ENCODE results near the gene LCE2C.
A peak's percentile ranks its signal among the peaks of the same experiment; 100 is the strongest.
"Not testable (repeated sequence)": the region's sequence is repeated elsewhere in the genome, so short reads cannot be mapped to it uniquely, and the experiment has no call there.

The LCE2C gene

DNA sequence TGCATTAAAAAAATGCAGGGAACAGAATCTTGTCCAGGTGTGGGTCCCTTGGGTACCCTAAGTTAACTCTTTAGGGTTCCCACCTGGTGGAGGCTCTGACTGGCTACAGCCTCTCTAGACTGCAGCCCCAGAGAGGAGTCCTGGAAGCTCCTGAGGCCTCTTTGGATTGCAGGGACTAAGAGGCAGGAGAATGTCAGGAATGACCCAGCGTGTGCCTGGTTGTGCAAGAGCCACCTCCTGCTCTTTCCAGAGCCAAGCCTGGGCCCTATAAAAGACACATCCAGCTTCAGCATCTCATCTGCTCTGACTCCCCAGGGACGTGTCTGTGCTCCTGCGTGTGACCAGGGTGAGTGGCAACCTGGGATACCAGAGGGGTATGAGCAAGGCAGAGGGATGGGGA is at the start of gene LCE2C:
LCE2C (plus strand) TSS at position 297 of the 400 bp plus-strand sequence. CDS start 737 bp downstream, outside the sequence.
- not testable (repeated sequence) for DNase-seq

DNA sequence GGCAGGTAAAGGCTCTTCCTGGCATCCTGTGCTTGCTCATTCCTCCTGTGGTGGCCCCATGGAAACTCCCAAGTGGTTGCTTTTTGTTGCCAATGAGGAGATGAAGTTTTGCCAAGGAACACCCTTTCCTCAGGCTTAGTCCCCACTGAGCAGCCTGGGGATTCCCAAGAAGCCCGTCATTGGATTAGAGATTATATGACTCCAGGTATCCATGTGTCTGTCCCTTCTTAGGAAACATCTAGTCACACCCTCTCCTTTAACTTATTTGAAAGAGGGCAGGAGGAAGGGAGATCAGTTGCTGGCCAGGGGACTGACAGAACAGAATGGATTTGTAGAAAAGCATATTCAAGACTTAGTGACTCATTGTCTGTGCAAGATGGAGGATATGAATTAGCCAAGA is 48.3 kb upstream of the LCE2C start:
- DNase-seq, result no peak

DNA sequence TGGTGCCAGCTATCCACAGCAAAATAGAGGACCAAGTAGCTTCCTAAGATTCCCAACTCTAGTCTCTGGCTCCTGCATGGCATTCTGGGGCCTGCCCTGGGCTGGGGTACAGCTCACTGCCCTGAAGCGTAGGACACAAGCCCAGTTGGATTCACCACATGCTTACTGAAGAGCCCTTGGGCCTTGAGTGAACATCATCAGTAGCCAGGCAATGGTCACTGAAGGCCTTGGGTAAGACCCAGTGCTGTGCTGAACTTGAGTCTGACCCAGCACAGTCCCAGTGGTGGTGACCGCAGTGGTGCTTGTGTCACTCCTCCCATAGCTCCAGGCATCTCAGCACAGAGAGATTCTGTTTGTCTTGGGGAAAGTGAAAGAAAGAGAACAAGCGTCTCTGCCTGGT is 44.5 kb upstream of the LCE2C start:
- DNase-seq, result no peak

DNA sequence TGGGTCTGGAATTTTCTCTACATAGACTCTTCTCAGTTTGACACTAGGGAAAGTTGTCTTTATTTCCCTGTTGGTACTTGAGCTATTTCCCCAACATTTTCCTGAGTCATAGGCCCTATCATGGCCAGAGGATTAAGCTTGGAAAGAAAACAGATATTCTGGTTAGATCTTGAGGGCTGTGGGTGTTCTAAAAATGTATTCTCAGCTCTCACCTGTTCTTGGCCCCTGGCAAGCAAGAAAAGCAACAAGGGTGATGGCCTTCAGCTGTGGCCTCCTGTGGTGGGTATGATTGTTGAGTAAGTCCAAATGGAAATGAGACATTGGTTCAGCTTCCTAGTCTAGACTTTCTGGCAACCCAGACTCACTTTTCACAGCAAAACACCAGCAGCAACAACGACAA is 34.7 kb upstream of the LCE2C start:
- DNase-seq, result no peak

DNA sequence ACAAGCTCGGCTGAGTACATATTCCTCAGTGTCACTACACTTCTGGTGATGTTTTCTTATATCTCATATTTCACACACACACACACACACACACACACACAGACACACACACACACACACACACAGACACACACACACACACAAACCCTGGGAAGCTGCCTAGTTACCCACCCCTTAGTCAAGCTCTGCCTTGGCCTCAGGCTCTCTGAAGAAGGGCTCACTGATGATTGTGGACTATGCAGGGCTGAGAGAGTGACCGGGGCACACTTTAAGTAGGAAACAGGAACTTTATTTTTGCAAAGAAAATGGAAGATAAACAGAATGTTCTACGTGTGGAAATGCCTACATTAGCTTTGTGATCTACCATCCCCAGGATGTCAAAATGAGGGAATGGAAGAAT is 31.1 kb upstream of the LCE2C start:
- DNase-seq, result no peak

- DNase-seq, result no peak
Measured at GRCh38 chr1:152645146-152645545, 29.9 kb upstream of the LCE2C start.

- DNase-seq, result no peak
Measured at GRCh38 chr1:152646656-152647055, 28.4 kb upstream of the LCE2C start.

- peak; percentile 4 to 33 for DNase-seq
Measured at GRCh38 chr1:152654110-152654509, 21.0 kb upstream of the LCE2C start.

DNA sequence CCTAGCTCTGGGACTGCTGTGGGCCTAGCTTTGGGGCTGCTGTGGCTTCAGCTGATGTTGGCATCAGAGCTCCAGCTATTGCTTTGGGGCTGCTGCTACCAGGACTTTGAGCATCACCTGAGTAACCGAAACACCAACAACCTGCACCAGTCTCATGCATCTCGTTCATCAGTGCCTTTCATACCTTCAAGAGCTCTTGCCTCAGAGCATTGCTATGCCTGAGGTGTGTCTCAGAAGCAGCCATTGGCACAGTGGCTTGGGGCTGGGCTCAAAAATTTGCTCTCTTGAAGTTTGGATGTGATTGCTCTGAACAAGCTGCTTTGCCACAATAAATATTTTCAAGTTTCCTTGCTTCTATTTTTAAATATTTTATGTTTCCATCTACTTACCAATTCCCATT is 18.6 kb upstream of the LCE2C start:
- no peak for DNase-seq

DNA sequence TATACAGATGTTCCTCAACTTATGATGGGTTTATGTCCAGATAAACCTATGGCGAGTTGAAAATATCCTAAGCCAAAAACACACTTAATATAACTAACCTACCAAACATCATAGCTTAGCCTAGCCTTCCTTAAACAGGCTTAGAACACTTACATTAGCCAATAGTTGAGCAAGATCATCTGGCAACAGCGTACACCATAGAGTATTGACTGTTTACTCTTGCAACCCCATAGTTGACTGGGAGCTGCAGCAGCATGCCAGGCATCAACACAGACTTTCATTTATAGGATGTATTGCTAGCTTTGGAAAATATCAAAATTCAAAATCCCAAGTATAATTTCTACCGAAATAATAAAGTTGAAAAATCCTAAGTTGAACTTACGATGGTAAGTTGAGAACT is 17.4 kb upstream of the LCE2C start:
- DNase-seq, result no peak

DNA sequence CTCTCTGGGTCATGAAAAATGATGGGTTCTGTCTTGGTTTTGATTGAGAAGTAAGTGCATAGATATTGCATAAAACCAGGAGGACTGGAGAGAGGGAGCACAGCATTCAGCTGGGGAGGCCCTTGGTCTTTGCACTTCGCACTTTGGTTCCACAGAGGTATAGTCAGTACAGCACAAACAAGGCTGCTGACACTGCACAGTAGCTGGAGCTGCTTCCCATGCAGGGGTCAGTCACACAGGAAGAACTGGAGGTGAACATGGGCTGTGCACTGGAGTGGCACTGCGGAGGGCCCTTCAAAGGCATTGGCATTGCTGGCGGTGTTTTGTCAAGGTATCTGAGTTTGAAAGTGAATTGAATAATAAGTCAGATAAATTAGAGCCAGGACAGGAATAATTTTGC is 16.4 kb upstream of the LCE2C start:
- DNase-seq, result no peak

DNA sequence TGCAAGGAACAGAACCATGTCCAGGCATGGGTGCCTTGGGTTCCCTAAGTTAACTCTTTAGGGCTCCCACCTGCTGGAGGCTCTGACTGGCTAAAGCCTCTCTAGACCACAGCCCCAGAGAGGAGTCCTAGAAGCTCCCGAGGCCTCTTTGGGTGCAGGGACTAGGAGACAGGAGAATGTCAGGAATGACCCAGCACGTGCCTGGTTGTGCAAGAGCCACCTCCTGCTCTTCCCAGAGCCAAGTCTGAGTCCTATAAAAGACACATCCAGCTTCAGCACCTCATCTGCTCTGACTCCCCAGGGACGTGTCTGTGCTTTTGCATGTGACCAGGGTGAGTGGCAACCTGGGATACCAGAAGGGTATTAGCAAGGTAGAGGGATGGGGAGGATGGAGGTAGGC is 12.0 kb upstream of the LCE2C start, which contains the start of gene LCE2D:
LCE2D (plus strand) TSS at position 283 of the 400 bp plus-strand sequence. CDS start 726 bp downstream, outside the sequence.
- no peak for DNase-seq

DNA sequence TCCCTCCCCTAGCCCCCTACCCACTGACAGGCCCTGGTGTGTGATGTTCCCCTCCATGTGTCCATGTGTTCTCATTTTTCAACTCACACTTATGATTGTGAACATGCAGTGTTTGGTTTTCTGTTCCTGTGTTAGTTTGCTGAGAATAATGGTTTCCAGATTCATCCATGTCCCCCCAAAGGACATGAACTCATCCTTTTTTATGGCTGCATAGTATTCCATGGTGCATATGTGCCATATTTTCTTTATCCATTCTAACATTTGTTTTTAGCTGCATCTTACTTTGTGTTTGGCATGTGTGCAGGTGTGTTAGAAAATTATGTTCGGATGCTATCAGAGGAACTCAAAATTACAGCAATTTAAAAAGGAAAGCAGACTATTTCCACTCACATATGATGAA is 8.9 kb upstream of the LCE2C start:
- not testable (repeated sequence) for DNase-seq

DNA sequence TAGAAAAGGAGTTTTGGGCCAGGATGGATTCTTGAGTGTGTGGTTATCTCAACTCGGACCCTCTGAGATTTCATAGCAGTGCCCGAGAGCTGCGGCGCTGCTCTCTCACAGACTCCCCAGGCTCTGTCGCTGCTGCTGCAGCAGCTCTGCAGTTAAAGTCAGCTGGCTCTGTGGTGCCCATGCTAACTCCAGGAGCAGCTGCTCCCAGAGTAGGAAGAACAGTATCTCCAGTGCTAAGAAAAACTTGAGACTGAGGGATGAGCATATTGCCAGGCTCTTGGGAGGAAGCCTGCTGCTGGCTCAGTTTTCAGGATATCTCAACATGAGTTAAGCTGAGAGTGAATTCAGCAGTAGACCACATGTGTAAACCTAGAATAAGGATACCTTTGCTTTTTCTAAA is 7.4 kb upstream of the LCE2C start:
- DNase-seq, result peak in 1 of 2 donors; percentile 7

DNA sequence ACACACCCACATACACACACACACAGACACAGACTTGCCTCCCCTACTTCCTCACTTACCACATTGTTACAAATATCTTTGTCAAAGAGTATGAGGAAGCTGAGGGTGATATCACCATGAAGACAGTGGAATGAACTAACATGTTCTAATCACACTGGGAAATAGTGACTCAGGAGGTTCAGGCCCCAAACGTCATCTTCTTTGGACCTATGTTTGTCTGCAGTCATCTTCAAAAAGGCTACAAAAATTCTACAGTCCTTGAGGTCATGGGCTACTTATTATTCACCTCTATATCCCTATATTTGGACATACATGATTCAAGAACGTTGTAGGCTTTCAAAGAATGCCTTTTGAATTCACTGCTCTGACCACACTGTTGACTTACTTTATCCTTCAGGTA is 2.1 kb upstream of the LCE2C start:
- DNase-seq, result no peak

DNA sequence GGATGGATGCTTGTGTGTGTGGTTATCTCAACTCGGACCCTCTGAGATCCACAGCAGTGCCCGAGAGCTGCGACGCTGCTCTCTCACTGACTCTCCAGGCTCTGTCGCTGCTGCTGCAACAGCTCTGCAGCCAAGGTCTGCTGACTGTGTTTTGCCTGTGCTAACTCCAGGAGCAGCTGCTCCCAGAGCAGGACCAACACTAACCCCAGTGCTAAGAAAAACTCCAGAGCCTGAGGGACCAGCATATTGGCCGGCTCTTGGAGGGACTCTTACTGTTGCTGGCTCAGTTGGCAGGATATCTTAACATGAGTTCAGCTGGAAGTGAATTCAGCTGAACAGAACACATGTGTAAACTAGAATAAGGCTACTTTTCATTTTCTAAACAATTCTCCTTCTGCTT is 4.4 kb downstream of the LCE2C start:
- DNase-seq, result no peak

GRCh38 chr1:152681616-152682015 is 6.5 kb downstream of the LCE2C start:
- peak in 1 of 2 donors; percentile 2 for DNase-seq

- DNase-seq, result no peak
Measured at GRCh38 chr1:152683846-152684245, 8.8 kb downstream of the LCE2C start.

GRCh38 chr1:152685823-152686222 is 10.7 kb downstream of the LCE2C start, which contains the start of gene LCE2B:
LCE2B (plus strand) TSS chr1:152686123; CDS start chr1:152686844, 721 bp downstream.
- not testable (repeated sequence) for DNase-seq

DNA sequence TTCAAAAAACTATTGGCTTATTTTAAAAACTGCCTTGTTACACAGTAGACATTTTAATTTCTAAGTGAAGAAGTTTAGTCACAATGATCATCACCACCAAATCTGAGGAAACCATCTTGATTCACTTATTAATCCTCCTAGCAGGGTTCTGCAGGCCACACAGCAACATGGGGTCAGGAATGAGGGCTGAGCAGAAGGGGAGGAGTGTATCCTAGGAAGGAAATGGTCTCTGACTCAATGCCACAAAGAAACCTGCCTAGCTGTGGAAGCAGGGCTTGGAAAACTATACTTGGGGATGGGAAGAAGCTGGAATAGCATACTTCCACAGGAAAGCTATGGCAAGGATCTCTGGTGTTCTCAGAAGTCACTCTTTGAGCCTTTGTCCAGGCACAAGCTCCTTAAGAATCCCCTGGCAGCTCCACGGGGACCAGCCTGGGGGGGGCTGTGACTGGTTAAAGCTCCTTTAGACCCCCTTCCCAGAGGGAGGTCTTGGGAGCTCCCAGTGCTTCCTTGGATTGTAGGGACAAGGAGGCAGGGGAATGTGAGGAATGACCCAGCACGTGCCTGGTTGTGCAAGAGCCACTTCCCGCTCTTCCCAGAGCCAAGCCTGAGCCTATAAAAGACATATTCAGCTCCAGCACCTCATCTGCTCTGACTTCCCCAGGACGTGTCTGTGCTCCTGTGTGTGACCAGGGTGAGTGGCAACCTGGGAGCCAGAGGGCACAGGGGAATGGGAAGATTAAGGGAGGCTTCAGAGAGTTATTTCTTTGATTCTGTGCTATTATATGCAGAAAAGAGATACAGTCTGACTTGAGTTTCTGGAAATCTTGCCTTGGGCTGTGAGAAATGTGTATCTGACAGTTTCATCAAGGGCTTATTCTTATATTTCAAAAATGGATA is 22.9 kb downstream of the LCE2C start, which contains the start of gene LCE2A:
LCE2A (plus strand) TSS at position 645 of the 900 bp plus-strand sequence. CDS start 557 bp downstream, outside the sequence.
- no peak for DNase-seq

- DNase-seq, result no peak
Measured at GRCh38 chr1:152699746-152700145, 24.7 kb downstream of the LCE2C start.

- no peak for DNase-seq
Measured at GRCh38 chr1:152707860-152708259, 32.8 kb downstream of the LCE2C start, which contains the start of gene LCE4A. LCE4A (plus strand) TSS chr1:152708160; CDS start chr1:152709076, 916 bp downstream.

DNA sequence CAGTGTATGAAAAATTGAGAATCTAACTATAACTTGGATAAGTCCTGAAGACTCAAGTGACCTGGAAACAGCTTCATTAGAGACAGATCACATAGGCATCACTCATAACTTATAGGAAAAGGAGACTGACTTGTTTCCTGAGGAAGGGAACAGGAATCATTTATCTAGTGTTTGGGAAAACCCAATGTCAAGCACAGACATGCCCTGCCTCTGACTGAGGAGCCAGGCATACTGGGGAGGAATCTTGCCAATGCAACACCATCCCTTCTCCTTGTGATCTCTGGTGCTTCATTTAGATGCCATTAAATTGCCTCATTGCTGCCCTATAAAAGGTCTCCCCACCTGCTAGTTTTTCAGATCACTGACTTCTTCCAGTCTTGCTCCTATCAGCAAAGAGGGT is 43.2 kb downstream of the LCE2C start:
- DNase-seq, result no peak

- DNase-seq, result no peak
Measured at GRCh38 chr1:152725261-152725660, 50.2 kb downstream of the LCE2C start.

Measured in hippocampal formation (tissue), 2 donors.